GM18502 (cell line): ENCODE results near the gene SPATA19.

Experiments used
- ATAC-seq: cut with Tn5 transposase; IDR thresholded peaks from one replicate; pipeline ENCODE4 v1.9.1; 2021; ENCODE audit warnings: mild to moderate bottlenecking; ENCODE audit not compliant: unreplicated experiment, poor library complexity

The SPATA19 gene

GRCh38 chr11:133840479-133840941, 4.8 kb downstream of the SPATA19 start:
- no peak for ATAC-seq

GRCh38 chr11:133835593-133836548, 9.4 kb downstream of the SPATA19 start:
- ATAC-seq = peak; percentile 6

GRCh38 chr11:133834682-133835592, 10.4 kb downstream of the SPATA19 start:
- peak; percentile 84 for ATAC-seq

- no peak for ATAC-seq
These were observed 11.2 kb downstream of the SPATA19 start for GRCh38 chr11:133833898-133834681.

GRCh38 chr11:133832991-133833897, 12.1 kb downstream of the SPATA19 start:
- no peak for ATAC-seq

GRCh38 chr11:133832096-133832990, 13.0 kb downstream of the SPATA19 start:
- no peak for ATAC-seq

GRCh38 chr11:133830931-133831907, 14.1 kb downstream of the SPATA19 start:
- ATAC-seq = no peak

- no peak for ATAC-seq
These were observed 15.7 kb downstream of the SPATA19 start for GRCh38 chr11:133829566-133829965.

- ATAC-seq = no peak
These were observed 16.4 kb downstream of the SPATA19 start for GRCh38 chr11:133828871-133829270.

GRCh38 chr11:133827556-133827955, 17.8 kb downstream of the SPATA19 start:
- ATAC-seq = no peak

GRCh38 chr11:133826866-133827265, 18.4 kb downstream of the SPATA19 start:
- ATAC-seq = no peak

- ATAC-seq = no peak
These were observed 19.6 kb downstream of the SPATA19 start for GRCh38 chr11:133825666-133826065.

GRCh38 chr11:133825156-133825555, 20.2 kb downstream of the SPATA19 start:
- ATAC-seq = no peak

GRCh38 chr11:133824593-133824992, 20.7 kb downstream of the SPATA19 start:
- ATAC-seq = no peak

- ATAC-seq = no peak
These were observed 21.7 kb downstream of the SPATA19 start for GRCh38 chr11:133823614-133824013.

- ATAC-seq = no peak
These were observed 22.1 kb downstream of the SPATA19 start for GRCh38 chr11:133823211-133823610.

- peak; percentile 78 for ATAC-seq
These were observed 23.5 kb downstream of the SPATA19 start for GRCh38 chr11:133821776-133822175.
